ENCODE data around the gene TRPM2.

TRPM2 gene

DNA sequence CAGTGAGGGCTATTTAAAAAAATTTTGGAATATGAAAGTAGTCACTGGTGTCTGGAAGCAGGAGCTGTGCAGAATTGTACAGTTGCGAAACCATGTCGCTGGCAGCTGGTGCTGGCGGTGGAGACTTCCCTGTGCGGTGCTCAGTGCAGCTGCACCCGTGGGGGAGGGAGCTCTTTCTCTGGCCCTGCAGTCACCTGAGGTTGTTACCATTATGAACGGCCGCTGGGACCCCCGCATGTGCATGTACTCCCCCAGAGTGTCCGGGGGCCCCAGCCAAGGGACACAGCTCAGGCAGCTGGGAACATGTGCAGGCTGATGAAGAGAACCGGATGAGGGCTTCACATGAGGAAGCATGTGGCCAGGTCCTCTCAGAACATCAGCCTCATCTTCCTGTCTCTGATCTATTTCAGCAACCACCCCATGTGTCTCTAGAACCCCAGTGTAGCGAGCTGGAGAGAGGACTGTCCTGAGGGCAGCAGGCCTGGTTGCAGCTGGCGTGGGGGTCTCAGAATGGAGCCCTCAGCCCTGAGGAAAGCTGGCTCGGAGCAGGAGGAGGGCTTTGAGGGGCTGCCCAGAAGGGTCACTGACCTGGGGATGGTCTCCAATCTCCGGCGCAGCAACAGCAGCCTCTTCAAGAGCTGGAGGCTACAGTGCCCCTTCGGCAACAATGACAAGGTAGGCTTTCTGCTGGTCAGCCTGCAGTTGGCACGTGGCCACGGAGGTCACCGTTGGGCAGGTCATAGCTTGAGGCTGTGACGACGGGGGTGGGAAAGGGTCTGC, at the start of gene TRPM2:
TSS of gene TRPM2 (plus strand) at position 431 of the 780 bp plus-strand sequence. CDS start at position 511, 80 bp downstream.
- DNase-seq (ENCODE audit: low read depth) = peak; percentile 50
- TF ChIP-seq, protein P1, sequence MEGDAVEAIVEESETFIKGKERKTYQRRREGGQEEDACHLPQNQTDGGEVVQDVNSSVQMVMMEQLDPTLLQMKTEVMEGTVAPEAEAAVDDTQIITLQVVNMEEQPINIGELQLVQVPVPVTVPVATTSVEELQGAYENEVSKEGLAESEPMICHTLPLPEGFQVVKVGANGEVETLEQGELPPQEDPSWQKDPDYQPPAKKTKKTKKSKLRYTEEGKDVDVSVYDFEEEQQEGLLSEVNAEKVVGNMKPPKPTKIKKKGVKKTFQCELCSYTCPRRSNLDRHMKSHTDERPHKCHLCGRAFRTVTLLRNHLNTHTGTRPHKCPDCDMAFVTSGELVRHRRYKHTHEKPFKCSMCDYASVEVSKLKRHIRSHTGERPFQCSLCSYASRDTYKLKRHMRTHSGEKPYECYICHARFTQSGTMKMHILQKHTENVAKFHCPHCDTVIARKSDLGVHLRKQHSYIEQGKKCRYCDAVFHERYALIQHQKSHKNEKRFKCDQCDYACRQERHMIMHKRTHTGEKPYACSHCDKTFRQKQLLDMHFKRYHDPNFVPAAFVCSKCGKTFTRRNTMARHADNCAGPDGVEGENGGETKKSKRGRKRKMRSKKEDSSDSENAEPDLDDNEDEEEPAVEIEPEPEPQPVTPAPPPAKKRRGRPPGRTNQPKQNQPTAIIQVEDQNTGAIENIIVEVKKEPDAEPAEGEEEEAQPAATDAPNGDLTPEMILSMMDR (IDR thresholded peaks at IDR 0.05; ENCODE audit: low read length, missing control alignments) = no peak
- H3K4me3 ChIP-seq (replicated peaks; ENCODE audit: low read depth, low read length) = no peak within 1 kb of the TSS

DNA sequence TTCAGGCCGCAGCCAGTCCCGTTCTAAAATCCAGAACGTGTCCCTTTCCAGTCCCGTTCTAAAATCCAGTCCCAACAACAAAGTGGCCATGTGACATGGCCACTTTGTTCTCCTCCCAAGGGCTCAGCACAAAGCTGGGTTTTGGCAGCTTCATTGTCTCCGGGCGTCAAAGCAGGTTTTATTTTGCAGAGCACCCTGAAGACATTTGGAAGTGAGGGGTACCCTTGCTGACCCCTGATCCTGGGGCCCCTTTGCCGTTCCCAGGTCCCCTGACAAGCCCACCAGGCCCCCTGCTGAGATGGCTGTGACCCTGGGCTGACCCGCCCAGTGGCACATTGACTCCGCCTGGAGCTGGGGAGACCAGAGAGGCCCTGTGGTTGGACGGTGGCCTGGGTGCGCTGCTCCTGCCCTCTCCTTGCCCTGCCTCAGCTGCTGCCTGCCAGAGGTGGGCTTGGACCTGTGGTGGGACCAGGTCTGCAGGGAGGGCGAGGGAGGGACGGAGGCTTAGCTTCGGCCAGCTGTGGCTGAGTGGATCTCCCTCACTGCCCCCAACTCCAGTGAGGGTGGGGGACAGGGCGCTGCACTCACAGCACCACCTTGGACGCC, 49.3 kb upstream of the TRPM2 start:
- no peak overlapping the region for H3K4me3 ChIP-seq (replicated peaks; ENCODE audit: low read depth, low read length)
- no peak for DNase-seq (ENCODE audit: low read depth)
- TF ChIP-seq, protein P1 (IDR thresholded peaks at IDR 0.05; ENCODE audit: low read length, missing control alignments) = no peak

DNA sequence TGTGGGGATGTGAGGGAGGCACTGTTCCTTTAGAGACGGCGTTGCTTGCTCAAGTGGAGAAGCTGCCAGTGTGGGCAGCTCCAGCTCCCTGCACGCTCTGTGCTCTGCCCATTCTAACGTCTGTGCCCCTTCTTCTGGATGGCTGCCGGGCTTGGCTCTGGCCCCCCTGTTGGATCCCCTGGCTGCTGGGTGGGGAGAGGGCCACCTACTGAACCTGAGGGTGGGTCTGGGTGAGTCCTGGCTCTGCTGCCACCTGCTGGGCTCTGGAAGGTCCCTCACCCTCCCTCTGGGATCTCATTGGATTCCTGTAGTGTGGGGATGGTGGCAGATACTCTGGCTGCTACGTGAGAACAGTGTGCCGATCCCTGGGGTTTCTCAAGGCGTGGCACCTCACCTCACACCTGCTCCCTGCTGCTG, 48.5 kb upstream of the TRPM2 start:
- no peak overlapping the region for H3K4me3 ChIP-seq (replicated peaks; ENCODE audit: low read depth, low read length)
- TF ChIP-seq, protein P1 (IDR thresholded peaks at IDR 0.05; ENCODE audit: low read length, missing control alignments) = peak; percentile 77
- DNase-seq (ENCODE audit: low read depth) = peak; percentile 55

DNA sequence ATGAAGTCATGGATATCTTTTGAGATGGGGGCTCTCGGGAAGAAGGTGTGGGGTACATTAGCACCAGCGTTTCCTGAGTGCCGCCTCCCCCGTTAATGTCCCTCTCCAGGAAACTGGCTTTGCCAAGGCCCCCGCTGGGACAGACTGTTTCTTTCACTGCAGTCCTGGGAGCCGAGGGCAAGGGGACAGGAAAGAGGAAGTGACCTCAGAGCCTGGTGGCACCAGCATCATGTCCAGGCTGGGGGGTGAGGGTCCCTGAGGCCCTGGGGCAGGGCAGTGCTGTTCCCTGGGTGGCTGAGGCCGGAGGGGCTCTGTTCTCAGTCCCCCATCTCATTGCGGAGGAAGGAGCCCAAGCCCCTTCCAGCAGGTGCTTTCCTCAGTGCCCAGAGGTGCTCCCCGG, 47.7 kb upstream of the TRPM2 start:
- no peak for DNase-seq (ENCODE audit: low read depth)
- no peak overlapping the region for H3K4me3 ChIP-seq (replicated peaks; ENCODE audit: low read depth, low read length)
- TF ChIP-seq, protein P1 (IDR thresholded peaks at IDR 0.05; ENCODE audit: low read length, missing control alignments) = no peak

DNA sequence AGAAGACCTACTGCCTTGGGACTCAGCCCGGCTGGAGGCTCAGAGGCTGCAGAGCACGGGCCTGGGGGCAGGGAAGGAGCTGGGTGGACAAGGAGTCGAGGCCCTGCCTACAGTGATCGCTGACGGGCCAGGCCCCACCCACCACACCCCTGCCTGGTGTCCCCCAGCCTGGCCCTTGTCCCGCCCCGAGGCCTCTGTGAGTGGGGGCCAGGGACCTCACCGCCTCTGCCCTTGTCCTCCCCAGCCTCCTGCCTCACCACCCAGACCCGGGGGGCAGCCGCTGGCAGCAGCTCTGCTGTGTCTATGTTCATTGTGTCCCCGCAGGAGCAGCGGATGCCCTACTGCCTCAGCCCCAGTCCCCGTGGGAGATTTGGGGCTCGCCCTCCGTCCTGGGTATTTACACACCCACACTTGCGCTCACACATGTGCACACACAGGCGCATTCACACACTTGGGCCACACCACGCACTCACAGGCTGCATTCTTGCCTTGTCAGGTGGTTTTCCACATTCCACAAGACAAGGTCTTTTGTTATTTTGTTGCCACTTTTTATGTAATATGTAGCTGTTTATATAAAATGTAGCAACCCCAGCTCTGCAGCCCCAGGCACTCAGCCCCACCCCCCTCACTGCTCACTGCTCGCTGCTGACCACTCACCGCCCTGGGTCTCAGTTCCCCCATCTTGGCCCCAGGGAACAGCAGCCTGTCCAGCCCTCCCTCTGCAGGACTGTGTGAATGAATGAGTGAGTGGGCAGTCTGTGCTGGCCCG, 46.3 kb upstream of the TRPM2 start:
- TF ChIP-seq, protein P1 (IDR thresholded peaks at IDR 0.05; ENCODE audit: low read length, missing control alignments) = no peak
- no peak overlapping the region for H3K4me3 ChIP-seq (replicated peaks; ENCODE audit: low read depth, low read length)
- no peak for DNase-seq (ENCODE audit: low read depth)

DNA sequence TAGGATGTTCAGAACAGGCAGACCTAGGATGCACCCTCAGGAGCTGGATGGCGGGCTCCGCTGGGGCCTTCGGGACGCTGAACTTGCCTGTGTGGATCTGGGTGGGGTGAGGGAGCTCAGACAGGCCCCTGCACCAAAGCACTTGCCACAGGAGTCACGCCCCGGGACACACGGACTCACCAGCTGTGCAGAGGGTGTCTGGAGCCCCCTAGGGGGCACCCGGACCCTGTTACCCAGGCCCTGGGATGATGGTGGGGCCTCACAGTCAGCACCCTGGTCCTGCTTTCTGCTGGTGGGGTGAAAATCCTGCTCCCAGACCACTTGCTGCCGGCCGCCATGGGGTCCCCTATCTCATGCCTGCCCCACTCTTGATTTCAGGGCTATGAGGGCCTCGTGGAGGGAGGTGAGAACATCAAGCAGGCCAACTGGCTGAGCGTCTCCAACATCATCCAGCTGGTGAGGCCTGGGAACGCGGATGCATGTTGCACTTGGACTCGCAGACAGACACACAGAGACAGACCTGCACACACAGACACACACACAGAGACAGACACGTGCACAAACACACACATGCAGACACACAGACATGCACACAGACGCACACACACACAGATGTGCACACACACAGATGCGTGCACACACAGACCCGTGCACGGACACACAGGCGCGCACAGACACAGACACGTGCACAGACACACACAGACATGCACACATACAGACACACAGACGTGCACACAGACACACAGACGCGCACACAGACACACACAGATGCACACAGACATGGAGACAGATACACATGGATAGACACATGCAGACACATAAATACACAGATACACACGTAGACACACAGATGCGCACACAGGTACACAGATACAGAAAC, 42.6 kb upstream of the TRPM2 start:
- TF ChIP-seq, protein P1 (IDR thresholded peaks at IDR 0.05; ENCODE audit: low read length, missing control alignments) = no peak
- no peak for DNase-seq (ENCODE audit: low read depth)
- H3K4me3 ChIP-seq (replicated peaks; ENCODE audit: low read depth, low read length) = no peak overlapping the region
